Right lobe of liver (tissue), 6 donors: ENCODE measurements around the gene GBP3. TPM values are rescaled to one million over a fixed set of nuclear protein-coding genes. Genes with fewer than 3 reads are reported as not detected.

ENCODE experiments used
- ATAC-seq, 4 donors: fragments of 200-7000 bp; cut with Tn5 transposase; one replicate each; pipeline ENCODE4 v1.9.1; 2020; ENCODE audit warnings: mild to moderate bottlenecking in 4 of 4, moderate library complexity in 4 of 4
- DNase-seq, 3 donors: peaks; one replicate each; pipeline ENCODE4 v3.0.0-alpha.2; 2020
- H3K27ac ChIP-seq, 3 donors: fragments of 200-600 bp; one replicate each; pipeline ENCODE4 v1.8.0; 2022
- H3K27me3 ChIP-seq, 2 donors: fragments of 200-600 bp; one replicate each; pipeline ENCODE4 v1.8.0; 2022
- H3K36me3 ChIP-seq, 4 donors: fragments of 200-600 bp; sonication (generic) in 1 of 4; one replicate each; pipeline versions ENCODE4 v1.5.1 to v1.8.0; 2017 to 2022; ENCODE audit warnings: control low read depth in 1 of 4
- H3K4me1 ChIP-seq, 4 donors: fragments of 200-600 bp; sonication (generic) in 1 of 4; one replicate each; pipeline versions ENCODE4 v1.5.1 to v1.8.0; 2017 to 2022; ENCODE audit warnings: control low read depth in 1 of 4
- H3K4me3 ChIP-seq, 3 donors: fragments of 200-600 bp; one replicate each; pipeline ENCODE4 v1.8.0; 2022
- H3K9me3 ChIP-seq, 4 donors: fragments of 200-600 bp; sonication (generic) in 1 of 4; one replicate each; pipeline versions ENCODE4 v1.5.1 to v1.8.0; 2017 to 2022; ENCODE audit warnings: control low read depth in 1 of 4
- POLR2A ChIP-seq: fragments of 450-650 bp; IDR thresholded peaks from one replicate; pipeline ENCODE4 v1.6.1; 2017; ENCODE audit warnings: antibody characterized with exemption, mild to moderate bottlenecking
- WGBS: methylation state at CpG from one replicate; pipeline ENCODE4 v1.1.6; 2018; ENCODE audit warnings: low coverage, low lambda C conversion rate; ENCODE audit not compliant: insufficient coverage; ENCODE audit errors: missing lambda C conversion rate; 5-methylcytosine and 5-hydroxymethylcytosine counted together
- intact Hi-C, 2 donors: fragments of 100-400 bp; cut with DNase I; formaldehyde crosslinking; loops; one replicate each; pipeline versions ENCODE4 v1.11.2 to v1.14.1; 2022
- total RNA-seq, 6 experiments: library from RNA; depleted of rRNA in 2 of 6; stranded (reverse); fragments of >200 nt in 2 of 6; fragmentation: NEBNext Ultra II Directional in 3 of 6; extraction: Animal tissue kit (Norgen Biotek cat#: 25700) in 3 of 6; gene quantifications; one replicate each; pipeline versions ENCODE4 v1.1.0 to v1.2.4, GENCODE V29; 2016 to 2023
- TF ChIP-seq, protein P1 (sequence below), 4 donors: fragments of 200-600 bp in 3 of 4; fragments of 450-650 bp in 1 of 4; IDR thresholded peaks; one replicate each; pipeline versions ENCODE4 v1.5.1 to v1.8.0; 2016 to 2022; ENCODE audit warnings: antibody characterized with exemption in 4 of 4, mild to moderate bottlenecking in 2 of 4
- donor health status: DM: no; HTN: yes; CAD: no.
- donor health status: DM: no; HTN: no; CAD: no.
- donor health status: DM: no; HTN: no; CAD: no.
- donor health status: DM: no; HTN: yes; CAD: no.
- donor health status: DM: no; HTN: yes; CAD: no.

The GBP3 gene
- total RNA-seq, 6 experiments from 2014 or later, result 4.3 to 24.6 (median 11.7) TPM

DNA sequence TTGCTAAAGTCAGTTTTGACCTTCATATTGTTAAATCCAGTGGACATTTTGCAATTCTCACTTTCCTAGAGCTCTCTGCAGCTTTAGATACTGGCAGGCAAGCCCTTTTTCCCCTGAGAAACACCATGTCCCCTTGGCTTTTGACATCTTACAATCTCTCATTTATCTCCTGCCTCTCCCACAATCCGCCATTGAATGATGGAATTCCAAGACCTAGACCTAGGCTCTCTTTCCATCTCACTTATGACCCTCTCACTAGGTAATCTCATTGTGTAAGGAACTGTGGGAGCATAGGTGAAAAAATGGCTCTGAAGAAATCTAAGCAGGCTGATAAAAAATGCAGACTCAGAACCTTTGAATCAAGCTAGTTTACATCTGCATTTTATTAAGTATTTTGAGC, 32.2 kb downstream of the GBP3 start:
- ATAC-seq (no peak), DNase-seq (no peak)
- Histone ChIP-seq H3K4me3 (no peak overlapping the region), H3K4me1 (peaks cover 0 to 16% (median 1%) of the 10 kb centered on the region in 4 donors), H3K36me3 (peaks cover 0 to 15% (median 1%) of the 10 kb centered on the region in 4 donors), H3K27ac (peak overlapping the region in 1 of 3 donors; percentile 99), H3K9me3 (no peaks in the 10 kb centered on the region), H3K27me3 (no peaks in the 10 kb centered on the region)
- intact Hi-C loops, result no loop called here
- WGBS, result 94% methylated on average over 1 of the region's 1 CpG
- TF ChIP-seq, protein P1, sequence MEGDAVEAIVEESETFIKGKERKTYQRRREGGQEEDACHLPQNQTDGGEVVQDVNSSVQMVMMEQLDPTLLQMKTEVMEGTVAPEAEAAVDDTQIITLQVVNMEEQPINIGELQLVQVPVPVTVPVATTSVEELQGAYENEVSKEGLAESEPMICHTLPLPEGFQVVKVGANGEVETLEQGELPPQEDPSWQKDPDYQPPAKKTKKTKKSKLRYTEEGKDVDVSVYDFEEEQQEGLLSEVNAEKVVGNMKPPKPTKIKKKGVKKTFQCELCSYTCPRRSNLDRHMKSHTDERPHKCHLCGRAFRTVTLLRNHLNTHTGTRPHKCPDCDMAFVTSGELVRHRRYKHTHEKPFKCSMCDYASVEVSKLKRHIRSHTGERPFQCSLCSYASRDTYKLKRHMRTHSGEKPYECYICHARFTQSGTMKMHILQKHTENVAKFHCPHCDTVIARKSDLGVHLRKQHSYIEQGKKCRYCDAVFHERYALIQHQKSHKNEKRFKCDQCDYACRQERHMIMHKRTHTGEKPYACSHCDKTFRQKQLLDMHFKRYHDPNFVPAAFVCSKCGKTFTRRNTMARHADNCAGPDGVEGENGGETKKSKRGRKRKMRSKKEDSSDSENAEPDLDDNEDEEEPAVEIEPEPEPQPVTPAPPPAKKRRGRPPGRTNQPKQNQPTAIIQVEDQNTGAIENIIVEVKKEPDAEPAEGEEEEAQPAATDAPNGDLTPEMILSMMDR (IDR thresholded peaks at IDR 0.05), result no peak
- no peak for TF ChIP-seq POLR2A

GRCh38 chr1:88985692-88986091, 37.0 kb downstream of the GBP3 start:
- no peak for ATAC-seq
- Histone ChIP-seq H3K36me3 (peaks cover 0 to 20% (median 1%) of the 10 kb centered on the region in 4 donors), H3K4me1 (peaks cover 0 to 41% (median 2%) of the 10 kb centered on the region in 4 donors), H3K27ac (peak overlapping the region; percentile 12 to 40 (median 33)), H3K27me3 (no peaks in the 10 kb centered on the region), H3K9me3 (no peaks in the 10 kb centered on the region), H3K4me3 (no peak overlapping the region)
- 96% methylated on average over 3 of the region's 4 CpGs for WGBS
- TF ChIP-seq POLR2A, result no peak
- TF ChIP-seq, protein P1 (IDR thresholded peaks at IDR 0.05), result no peak
- DNase-seq, result no peak
- intact Hi-C loops, result no loop called here

DNA sequence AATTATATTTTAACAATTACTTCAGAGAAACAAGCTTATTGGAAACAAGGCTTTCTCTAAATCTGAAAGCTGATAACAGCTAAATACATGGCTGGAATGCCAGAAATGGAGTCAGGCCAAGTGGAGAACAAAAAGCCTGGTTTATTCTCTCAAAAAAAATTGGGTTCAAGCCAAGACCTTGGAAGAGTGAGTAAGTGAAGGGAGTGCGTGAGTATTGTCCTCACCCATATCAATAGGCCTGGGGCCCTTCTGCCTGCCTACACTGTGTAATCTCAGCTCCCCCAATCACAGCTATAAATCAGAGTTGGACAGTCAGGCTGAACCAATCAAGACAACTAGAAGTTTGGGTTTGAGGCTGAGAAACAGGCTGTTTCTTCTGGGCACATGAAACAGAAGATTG, 37.6 kb downstream of the GBP3 start:
- peak; percentile 62 to 86 (median 79) for ATAC-seq
- H3K27me3 ChIP-seq, result no peaks in the 10 kb centered on the region
- no peaks in the 10 kb centered on the region for H3K9me3 ChIP-seq
- H3K36me3 ChIP-seq, result peaks cover 0 to 20% (median 1%) of the 10 kb centered on the region in 4 donors
- TF ChIP-seq, protein P1 (IDR thresholded peaks at IDR 0.05), result no peak
- TF ChIP-seq POLR2A, result no peak
- peaks cover 0 to 39% (median 2%) of the 10 kb centered on the region in 4 donors for H3K4me1 ChIP-seq
- peak overlapping the region; percentile 12 to 40 (median 33) for H3K27ac ChIP-seq
- intact Hi-C loops, result no loop called here
- no peak overlapping the region for H3K4me3 ChIP-seq
- 13% methylated on average over 1 of the region's 1 CpG for WGBS
- no peak for DNase-seq

GRCh38 chr1:88984569-88984968, 38.1 kb downstream of the GBP3 start:
- DNase-seq (no peak), ATAC-seq (peak in 1 of 4 donors; percentile 9)
- Histone ChIP-seq H3K4me1 (peaks cover 0 to 38% (median 2%) of the 10 kb centered on the region in 4 donors), H3K27ac (peak overlapping the region; percentile 12 to 36 (median 23)), H3K36me3 (peaks cover 0 to 20% (median 1%) of the 10 kb centered on the region in 4 donors), H3K27me3 (no peaks in the 10 kb centered on the region), H3K9me3 (no peaks in the 10 kb centered on the region), H3K4me3 (no peak overlapping the region)
- TF ChIP-seq, protein P1 (IDR thresholded peaks at IDR 0.05), result no peak
- TF ChIP-seq POLR2A, result no peak
- intact Hi-C loops, result no loop called here
- 78% methylated on average over 1 of the region's 1 CpG for WGBS
